GM19372 (cell line): ENCODE data around the gene XXYLT1.
"Not testable (repeated sequence)": the region's sequence is repeated elsewhere in the genome, so short reads cannot be mapped to it uniquely, and the experiment has no call there.

Source experiments
- ATAC-seq: cut with Tn5 transposase; IDR thresholded peaks from one replicate; pipeline ENCODE4 v1.9.1; 2021; ENCODE audit warnings: mild to moderate bottlenecking, low read depth, moderate library complexity; ENCODE audit not compliant: unreplicated experiment

XXYLT1 gene

DNA sequence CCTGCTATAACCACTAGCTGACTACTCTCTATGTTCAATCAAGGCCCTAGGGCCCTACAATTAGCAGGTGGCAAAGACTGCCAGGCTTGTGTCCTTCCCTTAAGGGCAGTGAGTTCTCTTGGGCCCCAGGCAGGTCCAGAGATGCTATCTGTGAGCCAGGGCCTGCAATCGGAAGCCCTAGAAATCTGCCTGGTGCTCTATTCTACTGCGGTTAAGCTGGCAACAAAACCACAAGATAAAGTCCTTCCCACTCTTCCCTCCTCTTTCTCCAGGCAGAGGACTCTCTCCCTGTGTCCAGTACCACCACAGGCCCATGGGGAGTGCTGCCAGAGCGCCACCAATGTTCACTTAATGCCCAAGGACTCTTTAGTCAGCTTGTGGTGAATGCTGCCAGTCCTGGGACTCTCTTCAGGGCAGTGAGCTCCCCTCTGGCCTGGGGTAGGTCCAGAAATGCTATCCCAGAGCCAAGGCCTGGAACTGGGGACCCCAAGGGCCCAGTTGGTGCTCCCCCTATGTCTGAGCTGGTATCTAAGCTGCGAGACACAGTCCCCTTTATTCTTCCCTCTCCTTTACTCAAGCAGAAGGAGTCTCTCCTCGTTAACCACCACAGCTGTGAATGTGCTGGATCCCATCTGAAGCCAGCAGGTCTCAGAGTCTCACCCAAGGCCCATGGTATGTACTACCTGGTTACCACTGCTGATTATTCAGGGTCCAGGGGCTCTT lies 34.7 kb downstream of the XXYLT1 start:
- ATAC-seq = no peak

- ATAC-seq = no peak
Observed at GRCh38 chr3:195230244-195230643, 40.7 kb downstream of the XXYLT1 start.

GRCh38 chr3:195228886-195229285 lies 42.1 kb downstream of the XXYLT1 start:
- not testable (repeated sequence) for ATAC-seq

DNA sequence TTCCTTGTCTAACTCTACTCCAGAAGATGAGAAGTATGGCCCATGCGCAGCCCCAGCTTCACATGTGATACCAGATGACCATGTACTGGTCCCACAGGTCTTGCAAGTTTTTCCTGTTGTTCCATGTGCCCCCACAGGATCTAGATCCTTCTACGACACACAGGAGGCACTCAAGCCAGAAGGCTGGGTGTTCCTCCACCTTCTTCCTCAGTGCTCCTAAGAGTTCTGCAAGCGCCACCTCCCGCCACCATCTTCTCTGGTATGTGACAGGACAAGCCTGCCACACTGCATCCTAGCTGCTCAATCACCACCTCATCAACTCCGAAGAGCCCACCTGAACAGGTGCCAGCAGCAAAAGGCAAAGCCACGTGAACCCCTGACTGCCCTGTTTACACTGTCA lies 43.1 kb downstream of the XXYLT1 start:
- no peak for ATAC-seq

- no peak for ATAC-seq
Observed at GRCh38 chr3:195226900-195227447, 44.0 kb downstream of the XXYLT1 start.

GRCh38 chr3:195226445-195226844 lies 44.5 kb downstream of the XXYLT1 start:
- ATAC-seq = no peak

DNA sequence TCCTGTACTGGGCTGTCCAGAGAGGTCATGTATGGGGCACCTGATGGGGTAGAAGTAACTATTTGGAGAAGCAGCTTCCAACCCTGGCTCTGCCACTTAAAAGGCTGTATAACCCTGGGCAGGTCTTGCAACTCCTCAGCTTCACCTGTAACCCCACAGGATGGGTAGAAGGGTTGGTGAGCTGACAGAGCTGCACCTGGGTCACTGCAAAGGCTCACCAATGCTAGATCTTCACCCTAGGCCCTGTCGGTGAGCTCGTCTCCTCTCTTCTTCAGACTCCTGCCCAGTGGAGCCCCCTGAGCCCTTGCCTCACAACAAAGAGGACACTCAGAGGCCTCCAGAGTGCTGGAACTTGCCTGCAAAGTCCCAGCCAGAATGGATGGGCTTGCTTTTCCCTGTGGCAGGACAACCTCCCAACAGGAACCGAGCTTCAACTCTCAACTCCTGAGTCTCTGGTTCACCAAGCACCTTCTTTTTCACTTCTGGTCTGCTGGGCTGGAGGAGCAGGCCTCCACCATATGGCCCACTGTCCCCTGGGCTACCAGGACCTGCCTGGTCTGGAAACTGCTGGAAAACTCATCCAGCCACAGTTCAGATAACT lies 45.9 kb downstream of the XXYLT1 start:
- ATAC-seq = no peak

GRCh38 chr3:195224156-195224979 lies 46.6 kb downstream of the XXYLT1 start:
- ATAC-seq = no peak

- ATAC-seq = no peak
Observed at GRCh38 chr3:195221876-195222617, 48.9 kb downstream of the XXYLT1 start.

DNA sequence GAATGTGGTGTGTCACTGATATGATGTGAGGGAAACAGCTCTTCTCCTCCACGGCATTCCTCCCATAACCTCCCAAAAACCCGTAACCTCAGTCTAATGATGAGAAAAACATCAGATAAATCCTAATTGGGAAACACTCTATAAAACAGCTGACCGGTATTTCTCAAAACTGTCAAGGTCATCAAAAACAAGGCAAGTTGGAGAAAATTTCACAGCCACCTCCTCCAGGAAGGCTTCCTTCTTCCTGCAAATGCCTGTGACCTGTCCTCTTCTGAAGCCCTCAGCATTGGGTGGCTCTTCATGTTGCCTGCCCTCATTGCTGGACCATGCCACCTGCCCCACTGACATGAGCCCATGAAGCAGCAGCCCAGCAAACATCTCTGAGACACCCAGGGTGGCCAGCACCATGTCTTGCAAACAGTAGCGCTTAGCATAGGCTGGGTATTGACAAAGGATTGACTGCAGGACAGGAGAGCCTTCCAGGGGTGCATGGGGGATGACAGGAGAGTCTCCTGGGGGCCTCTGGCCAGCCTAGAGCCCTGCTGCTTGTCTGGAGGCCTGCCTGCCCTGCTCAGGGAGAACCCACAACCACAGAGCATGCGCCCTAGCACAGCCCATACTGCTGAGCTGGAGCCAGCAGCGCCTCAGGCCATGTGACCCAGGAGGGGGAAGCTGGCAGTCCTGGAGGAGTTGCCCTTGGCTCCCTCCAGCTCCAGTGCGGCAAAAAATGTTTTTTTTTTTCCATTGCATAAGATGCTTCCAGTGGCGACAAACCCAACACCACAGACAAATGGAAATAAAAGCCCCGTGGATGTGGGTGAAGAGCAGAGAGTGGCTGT lies 49.7 kb downstream of the XXYLT1 start:
- ATAC-seq = no peak

- no peak for ATAC-seq
Observed at GRCh38 chr3:195219351-195220230, 51.4 kb downstream of the XXYLT1 start.

GRCh38 chr3:195218331-195218730 lies 52.6 kb downstream of the XXYLT1 start:
- ATAC-seq = not testable (repeated sequence)

- not testable (repeated sequence) for ATAC-seq
Observed at GRCh38 chr3:195215576-195215975, 55.4 kb downstream of the XXYLT1 start.

DNA sequence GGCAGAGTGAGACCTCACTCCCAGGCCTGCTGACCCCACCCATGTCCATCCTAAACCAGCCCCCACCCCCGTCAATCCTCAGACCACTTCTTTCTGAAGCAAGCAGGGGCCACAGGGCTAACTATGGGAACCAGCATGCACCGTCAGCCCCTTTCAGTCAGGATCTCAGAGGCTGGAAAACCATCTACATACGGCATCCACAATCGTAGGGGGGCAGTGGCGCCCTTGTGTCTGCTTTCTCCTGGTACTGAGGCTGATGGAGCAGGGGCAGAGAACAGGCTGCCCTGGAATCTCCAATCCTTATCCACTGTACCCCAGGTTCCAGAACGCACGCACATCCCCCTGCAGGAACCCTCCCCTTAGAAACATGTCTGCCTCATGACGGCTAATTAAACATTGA lies 56.6 kb downstream of the XXYLT1 start:
- ATAC-seq = no peak

DNA sequence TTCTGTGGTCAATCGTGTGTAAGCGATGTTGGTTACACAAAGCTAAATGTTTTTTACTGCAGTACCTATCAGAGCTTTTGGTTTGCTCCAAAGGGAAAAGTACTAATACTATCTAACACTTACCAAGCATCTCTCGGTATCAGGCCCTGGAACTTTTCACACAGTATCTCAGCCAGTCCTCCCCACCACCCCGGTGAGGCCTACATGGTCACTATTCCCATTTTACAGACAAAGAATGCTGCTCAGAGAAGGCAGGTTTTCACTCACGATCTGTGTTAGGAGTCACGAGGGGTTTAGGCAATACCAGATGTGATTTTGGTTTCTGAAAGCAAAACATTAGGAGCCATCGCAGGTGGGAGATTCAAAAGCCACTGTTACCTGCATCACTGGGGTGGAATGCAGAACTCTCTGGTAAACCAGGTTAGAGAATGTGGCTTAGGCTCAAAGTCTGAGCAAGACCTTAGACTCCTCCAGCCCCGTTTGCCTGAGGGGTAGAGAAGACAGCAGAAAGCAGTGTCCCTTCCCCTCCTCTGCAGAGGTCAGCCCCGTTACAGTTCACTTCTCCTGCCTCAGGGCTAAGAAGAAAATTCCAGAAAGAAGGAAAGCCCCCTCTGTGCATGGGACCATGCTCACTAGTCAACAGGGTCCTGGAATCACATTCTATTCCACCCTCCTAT lies 57.2 kb downstream of the XXYLT1 start:
- ATAC-seq = no peak

DNA sequence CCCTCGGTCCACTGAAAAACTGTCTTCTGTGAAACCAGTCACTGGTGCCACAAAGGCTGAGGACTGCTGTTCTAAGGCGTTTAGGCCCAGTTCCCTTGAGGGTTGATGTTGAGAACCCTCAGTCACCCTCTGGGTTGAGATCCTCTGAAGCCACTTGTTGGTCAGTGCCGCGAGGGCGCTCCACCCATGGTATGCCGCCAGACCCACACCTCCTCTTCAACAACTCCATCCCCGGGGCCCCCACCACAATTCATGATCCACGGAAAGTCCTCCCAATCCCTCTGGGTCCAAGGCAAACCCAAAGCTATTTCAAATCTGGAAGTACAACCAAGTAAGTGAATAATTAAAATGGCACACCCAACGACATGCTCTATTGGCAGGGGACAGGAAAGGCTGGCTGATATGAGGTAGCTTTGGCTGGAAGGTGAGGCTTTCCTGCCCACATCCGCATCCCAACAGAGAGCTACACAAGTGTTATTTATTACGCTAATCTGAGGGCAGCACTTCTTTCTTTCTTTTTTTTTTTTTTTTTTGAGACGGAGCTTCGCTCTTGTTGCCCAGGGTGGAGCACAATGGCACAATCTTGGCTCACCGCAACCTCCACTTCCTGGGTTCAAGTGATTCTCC lies 58.1 kb downstream of the XXYLT1 start:
- ATAC-seq = no peak

DNA sequence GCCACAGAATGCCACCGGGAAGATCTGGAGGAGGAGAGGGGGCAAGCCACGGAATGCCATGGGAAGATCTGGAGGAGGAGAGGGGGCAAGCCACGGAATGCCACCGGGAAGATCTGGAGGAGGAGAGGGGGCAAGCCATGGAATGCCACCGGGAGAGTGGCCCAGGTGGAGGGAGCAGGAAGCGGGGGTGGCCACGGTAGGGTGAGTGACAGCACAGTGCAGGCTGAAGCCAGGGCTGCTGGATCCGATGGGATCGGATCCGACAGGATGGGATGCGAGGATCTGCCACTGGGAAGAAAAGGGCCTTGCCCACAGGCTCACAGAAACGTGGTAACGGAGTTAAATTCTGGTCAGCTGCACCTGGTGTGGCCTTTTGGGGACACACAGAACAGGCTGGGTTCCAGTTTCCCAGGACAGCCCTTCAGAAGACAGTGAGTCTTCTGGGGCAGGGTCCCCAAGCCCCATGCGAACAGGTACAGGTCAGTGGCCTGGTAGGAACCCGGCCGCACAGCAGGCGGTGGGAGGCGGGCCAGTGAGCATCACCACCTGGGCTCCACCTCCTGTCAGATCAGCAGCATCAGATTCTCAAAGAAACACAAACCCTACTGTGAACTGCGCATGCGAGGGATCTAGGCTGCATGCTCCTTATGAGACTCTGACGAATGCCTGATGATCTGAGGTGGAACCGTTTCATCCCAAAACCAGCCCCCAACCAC lies 58.8 kb downstream of the XXYLT1 start:
- no peak for ATAC-seq
